HG03469 (cell line): ENCODE data around the gene NCAM1.
"Not testable (repeated sequence)": the region's sequence is repeated elsewhere in the genome, so short reads cannot be mapped to it uniquely, and the experiment has no call there.

Experiments
- ATAC-seq: cut with Tn5 transposase; IDR thresholded peaks from one replicate; pipeline ENCODE4 v1.9.1; 2021; ENCODE audit warnings: mild to moderate bottlenecking, moderate library complexity, moderate number of reproducible peaks; ENCODE audit not compliant: unreplicated experiment

Gene NCAM1

DNA sequence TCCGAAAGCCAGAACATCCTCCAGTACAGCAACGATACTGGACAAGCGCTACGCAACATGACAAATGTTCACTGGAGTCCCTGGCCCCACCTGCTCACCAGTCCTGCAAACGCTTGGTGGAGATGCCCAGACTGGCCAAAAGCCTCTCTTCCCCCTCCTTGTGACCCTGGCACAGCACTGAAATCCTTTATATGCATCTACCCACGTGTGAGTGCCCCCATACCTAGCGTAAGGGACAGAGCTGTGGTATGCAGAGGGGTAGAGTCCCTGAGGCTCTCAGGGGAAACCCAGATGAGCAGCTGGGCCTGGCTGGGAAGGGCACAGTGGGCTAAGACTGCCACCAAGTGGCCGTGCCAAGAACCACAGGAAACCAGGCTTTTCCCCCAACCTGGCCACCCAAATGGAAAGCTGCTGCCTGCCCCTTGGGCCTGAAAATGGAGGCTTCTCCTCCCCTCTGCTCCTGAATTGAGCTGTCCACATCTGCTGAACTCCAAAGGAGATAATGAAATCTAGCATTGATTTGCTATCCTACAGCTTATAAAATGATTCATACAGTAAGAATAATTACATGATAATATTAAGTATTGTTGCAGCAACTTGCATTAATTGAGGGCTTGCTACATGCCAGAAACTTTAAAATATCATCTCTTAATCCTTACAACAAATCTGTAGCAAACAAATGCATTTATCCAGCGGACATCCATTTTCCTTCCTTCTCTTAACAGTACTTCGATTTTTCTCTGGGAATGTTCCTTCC lies 328.4 kb downstream of the NCAM1 start:
- peak; percentile 56 for ATAC-seq

DNA sequence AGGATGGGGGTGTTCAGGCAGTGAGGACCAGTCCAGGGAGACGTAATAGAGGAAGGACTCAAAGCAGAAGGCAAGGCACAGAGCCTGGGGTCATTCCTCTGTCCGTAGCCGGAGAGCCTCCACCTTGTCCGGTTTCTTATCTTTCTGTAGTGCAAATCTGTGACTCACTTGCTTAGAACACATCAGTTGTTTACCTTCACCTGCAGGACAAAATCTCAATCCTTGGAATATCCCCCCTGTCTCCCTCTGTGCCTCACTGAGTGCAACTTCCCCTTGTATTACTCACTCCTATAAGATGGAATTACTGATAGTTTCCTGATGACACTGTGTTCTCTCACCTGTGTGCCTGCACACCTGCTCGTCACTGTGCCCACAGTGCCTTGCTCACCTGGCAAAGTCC lies 332.7 kb downstream of the NCAM1 start:
- no peak for ATAC-seq

DNA sequence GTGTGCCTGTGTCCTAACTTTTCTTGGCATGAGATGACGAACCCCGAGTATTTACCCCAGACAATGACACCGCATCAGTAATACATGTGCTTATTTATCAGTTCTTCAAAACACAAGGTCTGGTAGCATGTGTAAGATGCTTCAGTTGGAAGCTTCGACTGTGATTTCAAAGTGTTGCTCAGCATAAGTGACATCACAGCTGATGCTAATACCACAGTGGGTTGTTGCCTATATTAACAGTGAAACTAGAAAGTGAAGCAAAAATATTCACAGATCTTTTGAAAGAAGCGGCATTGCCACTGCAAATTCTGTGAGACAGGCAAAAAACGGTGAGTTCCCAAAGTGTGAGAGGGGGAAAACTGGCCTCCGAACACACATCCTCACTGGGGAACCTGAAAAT lies 334.8 kb downstream of the NCAM1 start:
- ATAC-seq: no peak

DNA sequence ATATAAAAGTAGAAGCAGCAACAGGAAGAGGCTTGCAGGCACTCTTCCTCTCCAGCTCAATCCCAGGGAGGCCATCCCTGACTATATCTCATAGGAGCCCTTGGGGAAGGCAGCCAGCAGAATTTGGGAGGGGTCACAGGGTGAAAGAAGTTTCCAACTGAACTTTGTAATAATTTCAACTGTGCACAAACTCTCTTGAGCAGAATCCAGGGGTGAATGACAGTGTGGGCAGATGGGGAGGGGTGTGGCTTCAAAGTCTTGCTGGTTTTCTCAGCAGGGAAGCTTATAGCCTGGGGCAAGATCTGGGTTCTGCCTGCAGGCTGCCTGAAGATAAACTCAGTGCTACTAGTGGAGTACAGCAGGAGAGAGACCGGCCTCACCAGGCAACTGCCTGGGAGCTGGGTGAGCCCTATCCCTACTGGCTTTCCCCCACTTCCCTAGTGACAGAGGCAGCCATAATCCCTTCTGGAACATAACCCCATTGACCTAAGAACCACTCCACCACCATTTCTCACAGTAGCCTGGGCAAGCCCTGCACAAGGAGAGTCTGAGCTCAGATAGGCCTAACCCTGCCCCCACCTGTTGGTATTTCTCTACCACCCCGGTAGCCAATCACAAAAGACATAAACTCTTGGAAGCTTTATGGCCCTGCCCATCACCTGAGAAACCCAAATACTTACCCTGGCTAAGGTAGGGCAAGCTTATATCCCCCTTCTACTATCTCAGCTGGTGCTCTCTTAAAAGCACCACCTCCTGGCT lies 335.4 kb downstream of the NCAM1 start:
- ATAC-seq: no peak

DNA sequence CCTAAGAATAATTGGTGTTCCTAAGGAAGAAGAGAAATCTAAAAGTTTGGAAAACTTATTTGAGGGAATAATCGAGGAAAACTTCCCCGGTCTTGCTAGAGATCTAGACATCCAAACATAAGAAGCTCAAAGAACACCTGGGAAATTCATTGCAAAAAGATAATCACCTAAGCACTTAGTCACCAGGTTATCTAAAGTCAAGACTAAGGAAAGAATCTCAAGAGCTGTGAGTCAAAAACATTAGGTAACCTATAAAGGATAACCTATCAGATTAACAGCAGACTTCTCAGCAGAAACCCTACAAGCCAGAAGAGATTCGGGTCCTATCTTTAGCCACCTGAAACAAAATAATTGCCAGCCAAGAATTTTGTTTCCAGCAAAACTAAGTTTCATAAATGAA lies 337.3 kb downstream of the NCAM1 start:
- not testable (repeated sequence) for ATAC-seq

DNA sequence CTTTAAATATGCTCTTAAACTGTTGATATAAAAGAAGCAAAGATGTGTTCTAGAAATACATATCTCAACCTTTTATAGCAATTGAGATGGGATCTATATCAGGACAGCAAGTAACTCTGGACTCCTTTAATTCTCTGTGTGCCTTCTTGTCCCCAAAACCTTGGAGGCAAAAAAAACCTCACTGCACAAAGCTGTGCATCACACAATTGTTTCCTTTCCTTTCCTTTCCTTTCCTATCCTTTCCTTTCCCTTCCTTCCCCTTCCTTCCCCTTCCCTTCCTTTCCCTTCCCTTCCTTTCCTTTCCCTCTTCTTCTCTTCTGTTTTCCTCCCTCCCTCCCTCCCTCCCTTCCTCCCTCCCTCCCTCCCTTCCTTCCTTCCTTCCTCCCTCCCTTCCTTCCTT lies 343.7 kb downstream of the NCAM1 start:
- ATAC-seq: no peak

DNA sequence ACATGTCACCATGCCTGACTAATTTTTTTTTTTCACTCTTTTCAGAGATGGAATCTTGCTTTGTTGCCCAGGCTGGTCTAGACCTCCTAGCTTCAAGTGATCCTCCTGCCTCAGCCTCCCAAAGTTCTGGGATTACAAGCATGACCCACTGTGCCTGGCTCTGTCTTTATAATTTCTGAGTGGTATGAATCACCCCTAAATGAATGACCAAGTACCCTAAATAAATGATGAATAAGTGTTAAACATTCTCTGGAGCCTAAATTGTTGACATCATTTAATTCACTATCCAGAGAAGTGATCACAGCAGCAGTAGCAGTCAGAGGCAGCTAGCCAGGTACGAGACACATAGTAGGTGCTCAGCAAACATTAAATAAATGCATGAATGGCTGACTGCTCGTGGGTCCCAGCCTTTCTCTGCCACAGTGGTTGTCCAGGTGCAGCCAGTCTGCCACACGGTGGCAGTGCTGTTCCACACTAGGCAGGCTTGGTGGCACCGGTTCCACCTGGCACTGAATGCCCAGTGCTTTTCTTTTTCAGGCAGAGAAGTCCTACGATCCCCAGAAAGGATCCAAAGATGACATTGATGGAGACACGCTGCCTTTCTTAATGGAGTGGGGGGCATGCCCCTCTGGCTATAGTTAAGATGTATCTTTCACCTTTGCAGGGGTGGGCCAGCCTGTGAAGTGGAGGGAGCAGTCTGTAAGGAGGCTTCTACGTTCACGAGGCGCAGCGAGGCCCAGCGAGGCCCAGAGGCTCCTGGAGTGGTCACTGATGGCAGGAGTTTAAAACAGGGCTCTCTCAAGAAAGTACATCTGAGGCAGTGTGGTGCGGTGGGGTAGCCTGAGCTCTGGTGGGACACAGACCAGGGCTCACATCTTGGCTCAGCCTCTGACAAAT lies 344.5 kb downstream of the NCAM1 start:
- no peak for ATAC-seq

DNA sequence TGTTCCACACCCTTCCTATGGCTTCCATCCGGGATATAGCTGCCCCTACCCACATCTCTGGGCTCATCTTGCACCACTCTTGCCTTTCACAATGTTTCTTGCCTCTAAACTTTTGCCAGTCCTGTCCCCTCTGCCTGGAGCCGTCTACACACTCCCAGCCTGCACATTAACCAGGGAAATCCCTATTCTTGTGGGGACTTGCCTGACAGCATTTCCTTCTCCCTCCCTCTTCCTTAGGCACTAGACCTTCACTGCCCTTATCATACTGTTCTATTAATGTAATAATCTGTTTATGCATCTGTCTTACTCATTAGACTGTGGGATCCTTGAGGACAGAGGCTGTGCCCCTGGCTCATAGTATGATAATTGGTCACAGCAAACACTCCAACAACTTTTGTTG lies 347.4 kb downstream of the NCAM1 start:
- no peak for ATAC-seq

DNA sequence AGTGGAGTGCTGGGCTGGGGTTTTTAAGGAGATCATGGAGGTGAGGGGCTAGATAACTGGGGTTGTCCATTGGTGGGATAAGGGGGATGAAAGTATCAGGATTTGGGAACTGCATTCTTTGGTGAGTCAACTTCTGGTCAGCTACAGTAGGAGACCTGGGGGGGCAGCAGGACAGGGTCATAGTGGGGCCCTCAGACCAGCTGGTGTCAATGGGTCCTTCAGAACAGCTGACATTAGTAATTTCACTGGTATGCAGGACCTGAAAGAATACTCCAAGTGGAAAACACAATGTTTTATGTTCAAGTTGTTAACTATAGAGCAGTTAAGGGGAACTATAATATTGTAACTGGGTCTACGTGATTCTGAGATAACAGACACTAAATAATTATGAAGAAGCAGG lies 350.3 kb downstream of the NCAM1 start:
- ATAC-seq: no peak

DNA sequence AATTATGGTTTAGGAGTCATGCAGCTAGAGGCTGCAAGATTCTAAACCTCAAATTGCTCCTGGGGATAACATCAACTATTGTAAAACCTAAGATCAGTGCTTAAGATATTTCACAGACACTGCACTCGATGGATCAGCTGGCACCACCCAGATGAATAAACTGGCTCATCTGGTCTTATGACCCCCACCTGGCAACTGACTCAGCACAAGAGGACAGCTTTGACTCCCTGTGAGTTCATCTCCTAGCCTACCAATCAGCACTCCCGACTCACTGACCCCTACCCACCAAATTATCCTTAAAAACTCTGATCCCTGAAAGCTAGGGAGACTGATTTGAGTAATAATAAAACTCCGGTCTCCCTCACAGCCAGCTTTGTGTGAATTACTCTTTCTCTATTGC lies 352.4 kb downstream of the NCAM1 start:
- ATAC-seq: no peak

DNA sequence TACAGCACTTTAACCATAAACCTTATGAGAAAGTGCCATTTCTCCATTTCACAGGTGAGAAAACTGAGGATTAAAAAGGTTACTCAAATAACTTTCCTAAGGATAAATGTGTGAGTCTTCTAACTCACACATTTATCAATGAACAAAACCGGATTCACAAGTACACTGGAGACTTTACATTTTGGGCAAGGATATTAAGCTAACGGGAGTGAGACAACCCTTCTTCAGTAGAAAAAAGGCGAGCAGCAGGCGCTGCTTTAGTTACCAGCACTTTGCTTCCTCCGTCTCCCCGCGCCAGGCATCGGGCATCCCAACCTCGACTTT lies 352.8 kb downstream of the NCAM1 start:
- no peak for ATAC-seq

DNA sequence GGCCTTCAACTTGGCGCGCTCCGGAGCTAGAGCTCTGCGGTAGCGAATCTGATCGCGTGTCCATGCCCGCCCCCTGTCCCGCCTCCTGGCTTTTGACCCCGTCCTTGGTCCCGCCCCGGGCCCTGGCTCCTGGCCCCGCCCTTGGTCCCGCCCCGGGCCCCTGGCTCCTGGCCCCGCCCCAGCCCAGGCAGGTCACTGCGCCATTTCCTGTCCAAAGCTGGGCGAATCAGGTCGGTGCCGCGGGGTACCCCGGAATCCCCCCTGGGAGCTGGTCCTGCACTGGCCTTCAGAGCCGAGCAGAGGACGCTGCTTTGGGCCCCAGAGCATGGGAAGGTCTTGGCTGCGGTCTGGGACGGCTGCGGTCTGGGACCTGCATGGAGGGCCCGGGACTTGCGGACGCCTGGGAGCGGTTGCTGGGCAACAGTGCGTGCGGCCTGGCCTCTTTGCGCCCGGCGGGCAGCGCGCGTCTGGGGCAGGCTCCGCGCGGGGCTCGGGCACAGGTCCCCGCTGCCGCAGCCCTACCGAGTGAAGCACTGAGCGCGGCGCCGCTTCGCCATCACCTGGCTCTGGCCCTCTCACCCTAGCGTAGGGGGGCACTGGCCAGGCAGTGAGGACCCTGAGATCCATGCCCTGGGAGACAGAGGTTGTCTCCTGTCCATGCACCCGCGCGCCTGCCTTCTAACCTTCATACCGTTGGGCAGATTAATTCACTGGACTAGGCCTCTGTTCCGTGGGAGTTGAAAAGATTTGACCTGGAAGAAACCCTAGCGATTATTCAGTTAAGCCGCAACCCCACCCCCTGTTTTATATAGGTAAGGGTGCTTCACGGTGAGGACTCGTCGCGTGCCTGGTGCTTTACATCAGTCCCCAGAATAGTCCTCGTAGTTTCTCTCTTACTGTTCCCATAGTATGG lies 353.4 kb downstream of the NCAM1 start, which contains the start of gene TTC12:
Gene TTC12 (plus strand): TSS at position 195 of the 913 bp plus-strand sequence. CDS start 1,675 bp downstream, outside the sequence.
- ATAC-seq: peak; percentile 83

DNA sequence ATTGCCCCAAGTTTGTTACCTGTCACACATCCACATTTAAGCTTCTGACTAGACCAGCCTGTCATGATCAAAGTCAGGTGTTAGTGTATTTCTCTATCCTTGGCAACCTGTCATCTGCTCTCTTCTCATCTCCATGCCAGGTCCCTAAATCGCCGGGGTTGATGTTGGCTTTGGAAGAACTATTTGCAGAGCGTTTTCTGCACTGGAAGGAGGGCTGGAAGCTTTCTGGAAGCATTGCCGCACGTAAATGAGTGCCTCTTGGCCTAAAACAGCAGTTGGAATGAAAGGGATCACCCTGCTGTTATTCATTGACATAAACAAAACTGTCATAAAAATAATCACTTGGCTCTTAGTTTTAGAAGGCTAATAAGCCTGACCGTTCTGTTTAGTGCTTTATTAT lies 354.6 kb downstream of the NCAM1 start:
- no peak for ATAC-seq

DNA sequence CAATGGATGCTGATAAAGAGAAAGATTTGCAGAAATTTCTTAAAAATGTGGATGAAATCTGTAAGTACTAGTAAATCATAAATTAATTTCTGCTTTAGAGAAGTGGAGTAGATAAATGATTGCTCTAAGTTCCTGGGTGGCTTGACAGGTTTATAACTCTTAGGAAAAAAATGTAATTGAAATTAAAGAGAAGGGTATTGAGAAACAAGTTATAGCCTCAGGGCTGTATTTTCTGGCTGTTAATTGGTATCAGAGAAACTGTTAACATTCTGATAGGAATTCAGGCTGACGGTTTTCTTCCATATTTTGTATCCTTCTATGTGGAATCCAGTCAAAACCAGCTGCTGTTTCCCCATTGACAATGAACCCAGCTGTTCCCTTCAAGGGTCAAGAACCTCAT lies 355.0 kb downstream of the NCAM1 start:
- ATAC-seq: no peak

DNA sequence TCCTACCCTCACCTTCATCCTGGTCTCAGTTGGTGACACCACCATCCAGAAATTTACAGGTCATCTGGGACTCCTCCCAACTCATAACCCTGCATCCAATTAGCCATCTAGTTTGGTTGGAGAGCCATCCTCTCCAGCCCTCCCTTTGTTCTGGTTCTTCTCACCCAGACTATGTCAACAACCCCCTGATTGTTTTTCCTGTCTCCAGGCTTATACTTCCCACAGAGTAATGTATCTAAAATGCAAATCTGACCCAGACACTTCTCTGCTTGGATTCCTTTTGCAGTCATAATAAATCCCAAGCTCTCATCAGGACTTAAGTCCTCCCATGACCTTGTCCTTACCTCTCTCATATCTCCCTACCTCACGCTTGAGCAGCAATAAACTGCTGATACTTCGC lies 356.1 kb downstream of the NCAM1 start:
- ATAC-seq: no peak

DNA sequence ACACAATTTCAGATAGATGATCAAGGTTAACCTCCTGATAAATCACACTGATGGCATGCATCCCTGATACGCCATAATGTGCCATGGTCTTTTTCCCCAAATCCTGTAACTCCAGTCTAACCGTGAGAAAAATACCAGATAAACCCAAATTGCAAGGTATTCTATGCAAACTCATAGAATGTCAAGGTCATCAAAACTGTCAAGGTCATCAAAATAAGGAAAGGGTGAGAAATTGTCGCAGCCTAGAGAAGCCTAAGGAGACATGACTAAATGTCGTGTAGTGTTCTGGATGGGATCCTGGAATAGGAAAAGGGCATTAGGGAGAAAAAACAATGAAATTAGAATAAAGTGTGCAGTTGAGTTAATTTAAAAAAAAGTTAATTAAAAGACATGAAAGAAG lies 357.9 kb downstream of the NCAM1 start:
- ATAC-seq: no peak

DNA sequence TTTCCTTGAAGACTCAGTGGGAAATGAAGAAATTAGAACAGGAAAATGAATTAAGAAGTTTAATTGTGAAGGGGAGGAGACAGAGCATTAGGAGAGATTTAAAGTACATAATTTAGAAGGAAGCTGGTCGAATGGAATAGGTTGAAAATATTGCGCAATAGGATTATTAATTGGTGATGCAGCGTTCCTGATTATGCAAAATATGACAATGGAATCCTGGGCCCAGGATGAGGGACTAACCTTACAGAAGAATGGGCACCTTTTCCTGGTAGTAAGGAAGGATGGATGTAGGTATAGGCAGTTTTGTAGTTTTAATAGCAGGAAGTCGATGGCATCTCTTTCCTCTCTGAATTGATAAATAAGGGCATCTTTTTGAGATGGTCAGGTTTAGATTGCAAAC lies 360.9 kb downstream of the NCAM1 start:
- no peak for ATAC-seq

DNA sequence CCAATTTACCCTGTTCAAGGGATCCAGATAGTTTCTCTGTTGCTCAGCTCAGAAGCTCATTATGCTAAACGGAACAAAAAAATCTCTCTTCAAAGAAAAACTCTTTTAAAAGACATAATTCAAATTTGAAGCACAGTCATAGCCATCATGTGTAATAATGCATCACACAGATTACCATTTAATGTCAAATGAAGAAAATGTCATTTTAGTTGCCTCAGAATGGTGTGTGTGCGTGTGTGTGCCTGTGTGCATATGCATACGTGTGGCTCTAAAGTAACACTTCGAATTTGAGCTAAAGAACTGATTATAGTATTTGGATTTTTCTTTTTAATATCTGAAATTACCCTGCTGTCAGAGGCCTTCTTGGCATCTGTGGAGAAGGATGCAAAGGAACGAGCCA lies 363.0 kb downstream of the NCAM1 start:
- ATAC-seq: no peak
